Endothelial cell of hepatic sinusoid (primary cell): ENCODE data around the gene IGFALS.

ENCODE experiments used
- in situ Hi-C: cut with HindIII; loops from 2 replicates; pipeline ENCODE4 v1.10.0; 2017; ENCODE audit warnings: low sequenced_read_pairs

Gene IGFALS

DNA sequence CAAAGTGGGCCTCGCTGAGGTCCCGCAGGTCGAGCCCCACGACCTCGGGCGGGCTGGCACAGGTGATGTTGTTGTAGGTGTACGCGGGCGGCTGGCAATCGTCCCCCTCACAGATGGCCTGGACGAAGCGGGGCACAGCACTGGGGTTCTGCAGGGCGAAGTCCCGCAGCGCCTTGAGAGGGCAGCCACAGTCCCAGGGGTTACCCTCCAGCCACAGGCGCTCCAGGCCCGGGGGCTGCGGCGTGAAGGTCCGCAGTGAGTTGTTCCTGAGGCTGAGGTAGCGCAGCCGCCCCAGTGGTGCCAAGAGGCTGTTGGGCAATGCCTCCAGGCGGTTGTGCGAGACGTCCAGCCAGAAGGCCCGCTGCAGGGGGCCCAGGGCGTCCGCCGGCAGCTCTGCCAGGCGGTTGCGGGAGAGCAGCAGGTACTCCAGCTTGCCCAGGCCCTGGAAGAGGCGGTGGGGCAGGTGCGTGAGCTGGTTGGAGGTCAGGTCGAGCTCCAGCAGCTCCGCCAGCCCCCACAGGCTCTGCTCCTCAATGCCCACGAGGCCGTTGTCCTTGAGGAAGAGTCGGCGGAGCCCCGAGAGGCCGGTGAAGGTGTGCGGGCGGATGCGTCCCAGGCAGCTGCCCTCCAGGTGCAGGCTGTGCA lies 2.8 kb downstream of the IGFALS start:
- in situ Hi-C loops: no loop called here

DNA sequence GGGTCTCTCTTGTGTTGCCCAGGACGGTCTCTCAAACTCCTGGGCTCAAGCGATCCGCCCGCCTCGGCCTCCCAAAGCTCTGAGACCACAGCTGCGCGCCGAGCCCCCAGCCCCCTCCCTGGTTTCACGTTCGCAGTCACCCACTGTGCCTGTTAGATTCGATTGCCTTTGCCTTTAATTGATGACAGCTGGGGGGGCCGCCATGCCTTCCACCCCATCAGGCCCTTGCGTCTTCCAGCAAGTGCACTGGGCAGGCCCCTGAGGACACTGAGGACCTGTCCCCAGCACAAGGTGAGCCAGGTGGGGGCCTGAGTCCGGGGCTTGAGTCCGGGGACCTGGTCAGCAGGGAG lies 3.3 kb downstream of the IGFALS start:
- in situ Hi-C loops: no loop called here

DNA sequence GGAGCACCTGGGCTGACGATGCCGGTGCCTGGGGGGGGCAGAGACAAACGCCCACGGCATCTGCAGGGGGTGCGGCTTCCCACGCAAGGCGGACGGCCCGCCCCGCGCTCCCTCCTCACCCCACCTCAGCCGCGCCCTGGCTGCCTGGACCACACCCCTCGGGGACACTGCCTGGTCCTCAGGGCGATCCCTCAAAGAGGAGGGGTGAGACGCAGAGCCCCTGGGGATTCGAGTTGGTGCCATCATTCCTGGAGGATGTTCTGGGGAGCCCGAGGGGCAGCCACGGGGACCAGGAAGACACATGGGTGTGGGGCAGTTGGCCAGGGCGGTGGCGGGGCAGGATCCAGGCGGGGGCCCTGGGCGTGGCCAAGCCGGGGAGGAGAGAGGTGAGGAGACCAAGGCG lies 3.9 kb downstream of the IGFALS start:
- in situ Hi-C loops: no loop called here

DNA sequence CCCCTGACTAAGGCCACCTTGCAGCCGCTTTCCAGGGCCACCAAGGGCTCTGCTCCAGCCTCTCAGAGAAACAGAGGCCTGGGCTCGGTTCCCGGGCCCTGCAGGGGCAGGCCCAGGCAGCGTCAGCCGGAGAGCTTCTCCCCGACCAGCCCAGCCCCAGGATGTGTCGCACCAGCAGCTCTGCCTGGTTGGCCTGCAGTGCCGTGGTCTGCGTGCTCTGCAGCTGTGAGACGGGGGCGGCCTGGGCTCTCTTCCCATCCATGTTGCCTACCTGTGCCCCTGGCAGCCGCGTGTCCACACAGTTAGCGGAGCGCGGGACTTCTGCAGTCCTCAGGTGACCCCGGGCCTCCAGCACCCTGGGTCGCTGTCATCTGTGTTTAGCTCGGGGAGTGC lies 4.8 kb downstream of the IGFALS start:
- in situ Hi-C loops: no loop called here

DNA sequence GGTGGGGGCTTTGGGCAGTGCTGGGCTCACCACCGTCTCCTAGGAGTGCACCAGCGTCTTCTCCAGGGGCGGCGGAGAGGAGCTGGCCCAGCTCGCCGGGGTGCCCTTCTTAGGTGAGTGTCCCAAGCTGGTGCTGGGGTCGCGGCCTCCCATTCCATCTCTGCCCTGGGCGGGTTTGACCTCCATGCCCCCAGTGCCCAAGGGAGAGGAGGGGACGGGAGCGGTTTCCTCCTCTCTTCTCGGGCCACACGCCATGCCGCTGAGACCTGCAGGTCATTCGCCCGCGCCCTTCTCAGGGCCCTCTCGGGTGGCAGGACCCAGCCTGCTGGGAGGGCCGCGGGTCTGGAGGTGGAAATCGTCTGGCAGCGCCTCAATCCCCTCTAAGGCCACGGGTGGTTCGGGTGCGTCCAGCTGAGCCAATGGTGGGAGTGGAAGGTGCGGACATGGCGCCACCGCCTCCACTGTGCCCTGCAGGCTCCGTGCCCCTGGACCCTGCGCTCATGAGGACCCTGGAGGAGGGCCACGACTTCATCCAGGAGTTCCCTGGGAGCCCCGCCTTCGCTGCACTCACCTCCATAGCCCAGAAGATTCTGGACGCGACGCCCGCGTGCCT lies 5.3 kb downstream of the IGFALS start:
- in situ Hi-C loops: no loop called here

DNA sequence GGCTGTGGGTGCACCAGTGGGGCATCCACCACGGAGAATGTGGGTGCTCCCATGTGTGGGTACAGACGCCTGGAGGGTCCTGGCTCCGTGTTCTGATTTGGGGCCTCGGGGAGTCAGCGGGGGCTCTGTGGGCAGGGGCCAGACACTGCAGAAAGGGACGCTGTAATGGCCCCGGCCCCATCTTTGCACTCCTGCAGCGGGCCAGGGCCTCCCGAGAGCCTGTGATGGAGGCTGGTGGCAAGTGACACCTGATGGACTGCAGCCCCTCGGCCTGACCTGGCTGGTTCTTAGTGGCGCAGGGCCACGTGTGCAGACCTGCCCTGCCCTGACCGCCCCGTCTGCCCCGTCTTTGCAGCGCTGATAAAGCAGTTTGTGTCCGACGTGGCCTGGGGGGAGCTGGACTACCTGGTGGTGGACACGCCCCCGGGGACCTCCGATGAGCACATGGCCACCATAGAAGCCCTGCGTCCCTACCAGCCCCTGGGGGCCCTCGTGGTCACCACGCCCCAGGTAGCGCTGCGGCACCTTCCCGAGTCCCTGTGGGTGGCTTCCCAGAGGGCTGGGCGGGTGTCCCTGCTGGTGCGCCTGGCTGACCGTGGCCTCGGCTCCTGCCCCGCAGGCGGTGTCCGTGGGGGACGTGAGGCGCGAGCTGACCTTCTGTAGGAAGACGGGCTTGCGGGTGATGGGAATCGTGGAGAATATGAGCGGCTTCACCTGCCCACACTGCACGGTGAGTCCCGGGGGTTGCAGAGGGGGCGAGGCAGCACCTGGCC lies 6.0 kb downstream of the IGFALS start:
- in situ Hi-C loops: no loop called here

DNA sequence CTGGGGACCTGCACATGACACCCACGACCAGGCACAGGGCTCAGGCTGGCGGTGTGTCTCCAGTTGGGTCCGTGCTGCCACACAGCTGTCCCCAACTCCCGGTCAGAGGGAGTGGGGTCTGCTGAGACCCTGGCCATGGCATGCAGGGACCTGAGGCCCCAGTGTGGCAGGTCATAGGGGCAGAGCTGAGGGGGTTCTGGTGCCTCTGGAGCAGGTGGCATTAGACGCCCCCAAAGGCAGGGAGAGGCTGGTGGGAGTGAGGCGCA lies 6.5 kb downstream of the IGFALS start:
- in situ Hi-C loops: no loop called here

DNA sequence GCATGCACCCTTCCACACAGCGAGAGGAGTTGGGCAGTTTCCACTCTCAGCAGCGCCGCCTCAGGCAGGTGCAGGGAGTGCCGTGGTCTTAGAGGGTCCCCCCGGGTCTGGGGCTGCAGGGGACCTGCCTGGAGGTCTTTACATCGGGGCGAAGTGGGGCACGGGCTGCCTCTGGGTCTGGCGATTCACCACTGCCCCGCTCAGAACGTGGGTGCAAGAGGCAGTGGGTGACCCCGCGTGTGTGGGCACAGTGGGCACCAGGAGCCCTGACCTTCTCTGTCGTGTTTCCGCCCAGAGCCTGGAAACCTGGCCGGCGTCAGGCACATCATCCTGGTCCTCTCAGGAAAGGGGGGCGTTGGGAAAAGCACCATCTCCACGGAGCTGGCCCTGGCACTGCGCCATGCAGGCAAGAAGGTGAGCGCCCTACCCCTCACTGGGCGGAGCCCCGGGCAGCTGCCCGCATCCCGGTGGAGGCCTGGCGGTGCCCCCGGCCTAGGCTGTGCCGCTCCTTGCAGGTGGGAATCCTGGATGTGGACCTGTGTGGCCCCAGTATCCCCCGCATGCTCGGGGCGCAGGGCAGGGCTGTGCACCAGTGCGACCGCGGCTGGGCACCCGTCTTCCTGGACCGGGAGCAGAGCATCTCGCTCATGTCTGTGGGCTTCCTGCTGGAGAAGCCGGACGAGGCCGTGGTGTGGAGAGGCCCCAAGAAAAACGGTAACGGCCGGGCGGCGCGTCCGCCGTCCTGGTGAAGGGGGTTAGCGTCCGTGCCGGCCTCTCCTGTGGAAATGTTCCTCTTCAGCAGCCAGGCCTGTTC lies 7.1 kb downstream of the IGFALS start:
- in situ Hi-C loops: no loop called here

DNA sequence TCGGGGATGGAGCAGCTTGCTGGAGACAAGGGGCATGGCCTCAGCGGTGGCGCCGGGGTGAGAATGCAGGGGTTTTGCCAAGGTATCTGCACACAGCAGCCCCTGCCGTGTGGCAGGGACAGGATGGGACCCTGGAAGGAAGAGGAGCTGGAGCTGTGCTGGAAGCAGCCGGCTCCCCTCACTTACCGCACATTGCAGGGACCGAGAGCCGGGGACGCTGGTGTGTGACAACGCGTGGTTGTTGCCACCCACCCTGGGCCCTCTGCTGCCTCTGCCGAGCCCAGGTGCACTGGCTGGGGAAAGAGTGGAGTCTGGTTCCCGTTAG lies 7.7 kb downstream of the IGFALS start:
- in situ Hi-C loops: no loop called here

DNA sequence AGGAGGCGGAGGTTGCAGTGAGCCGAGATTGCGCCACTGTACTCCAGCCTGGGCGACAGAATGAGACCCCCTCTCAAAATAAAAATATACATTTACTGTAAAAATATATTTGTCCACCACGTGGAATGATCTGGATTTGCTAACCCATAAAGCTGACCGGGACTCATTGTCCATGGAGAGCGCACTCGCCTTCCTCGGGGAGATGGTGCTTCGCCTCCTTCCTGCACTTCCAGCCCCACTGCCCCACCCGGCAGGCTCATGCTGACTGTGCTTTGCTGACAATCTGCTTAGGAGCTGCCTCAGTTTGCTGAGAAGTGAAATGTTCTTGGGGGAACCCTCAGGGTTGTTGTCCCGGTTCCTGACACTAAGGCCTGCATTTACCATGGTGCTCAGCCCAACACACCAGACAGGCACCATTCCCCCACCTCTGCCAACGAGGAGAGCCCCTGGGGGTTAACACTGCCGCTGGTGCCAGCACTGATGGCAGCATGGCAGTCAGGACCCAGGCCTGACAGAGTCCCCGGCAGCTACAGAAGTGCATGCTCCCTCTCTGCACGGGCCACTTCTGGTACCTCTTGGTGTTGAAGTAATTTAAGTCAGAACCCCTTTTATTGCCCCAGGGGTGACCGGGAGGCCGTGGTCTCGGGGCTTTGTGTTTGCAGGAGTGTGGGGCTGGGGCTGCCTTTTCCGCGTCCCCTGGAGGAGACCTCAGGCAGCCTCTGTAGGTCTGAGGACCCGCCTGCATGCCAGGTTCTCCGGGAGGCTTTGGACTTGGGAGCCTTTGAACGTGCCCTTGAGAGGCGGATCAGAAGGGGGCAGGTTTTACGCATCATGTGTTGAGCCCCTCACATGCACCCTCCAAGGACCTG lies 8.3 kb downstream of the IGFALS start:
- in situ Hi-C loops: no loop called here

DNA sequence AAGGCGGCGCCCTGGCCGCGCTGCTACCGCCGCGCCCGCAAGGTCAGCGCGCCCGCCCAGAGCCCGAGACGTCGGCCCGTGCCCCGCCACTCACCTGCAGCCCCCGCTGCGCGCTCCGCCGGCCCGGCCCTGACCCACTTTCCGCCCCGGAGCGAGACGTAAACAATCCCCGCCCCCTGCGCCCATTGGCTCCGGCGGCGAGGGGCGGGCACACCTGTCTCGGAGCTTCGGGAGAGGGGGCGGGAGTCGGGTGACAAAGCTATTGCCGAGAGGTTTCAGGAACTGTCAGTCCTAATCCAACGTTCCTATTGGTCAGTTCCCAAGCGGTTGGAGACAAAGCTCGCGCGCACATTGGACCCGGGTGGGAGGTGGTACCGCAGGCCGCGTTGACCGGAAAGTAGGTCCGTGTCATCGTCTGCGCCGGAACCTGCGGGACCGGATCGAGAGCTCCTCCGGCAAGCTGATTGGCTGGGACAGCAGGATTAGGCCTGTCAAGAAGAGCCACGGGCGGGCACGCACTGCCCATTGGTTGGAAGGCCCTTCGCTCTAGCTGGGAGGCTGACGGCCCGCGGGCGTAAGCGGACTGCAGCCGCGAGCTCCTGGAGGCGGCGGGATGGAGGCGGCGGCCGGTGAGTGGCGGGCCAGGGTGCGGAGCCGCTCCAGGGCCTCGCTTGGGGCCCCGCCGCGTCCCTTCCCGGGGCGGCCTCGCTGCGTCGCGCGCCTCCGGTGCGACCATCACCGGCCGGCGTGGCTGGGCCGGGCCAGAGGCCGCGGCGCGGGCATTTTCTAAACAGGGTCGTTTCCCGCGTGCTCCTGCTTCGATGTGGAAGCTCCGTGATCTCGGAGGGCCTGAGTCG lies 10.9 kb downstream of the IGFALS start, which contains the start of the genes NUBP2 and SPSB3:
Gene NUBP2, plus strand, starts transcription at position 553 of the 857 bp plus-strand sequence. Its CDS starts 61 bp downstream, at position 614.
Gene SPSB3, minus strand, starts transcription at position 164 of the 857 bp plus-strand sequence. CDS start 1,088 bp downstream, outside the sequence.
- in situ Hi-C loops: no loop called here

DNA sequence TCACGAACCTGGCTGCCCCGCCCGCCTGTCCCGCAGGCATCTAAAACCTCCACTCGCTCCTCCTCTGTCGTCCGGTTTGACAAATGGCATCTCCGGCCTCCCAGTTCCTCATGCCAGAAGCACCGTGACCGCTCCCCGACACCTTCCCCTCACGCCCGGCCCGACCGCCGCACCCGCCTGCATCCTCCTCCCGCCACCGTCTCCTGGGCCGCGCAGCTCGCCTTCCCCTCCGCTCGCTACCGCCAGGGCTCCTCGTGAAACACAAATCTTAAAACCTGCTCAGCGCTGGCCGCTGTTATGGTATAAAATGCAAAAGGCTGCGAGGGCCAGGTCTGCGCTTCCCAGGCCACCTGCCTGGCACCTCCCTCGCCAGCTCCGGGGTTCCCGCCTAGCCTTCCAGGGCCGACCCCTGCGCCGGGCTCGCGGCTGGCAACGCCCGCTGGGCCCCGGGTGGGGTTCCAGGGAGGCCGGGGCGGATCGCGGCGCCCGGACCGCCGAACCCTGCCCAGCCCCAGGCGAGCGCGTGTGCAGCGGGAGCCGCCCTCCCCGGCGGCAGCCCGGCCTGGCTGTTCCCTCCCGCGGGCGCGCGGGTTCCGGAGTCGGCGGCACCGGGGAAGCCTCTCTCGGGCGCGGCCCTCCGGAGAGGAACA lies 11.6 kb downstream of the IGFALS start:
- in situ Hi-C loops: no loop called here

DNA sequence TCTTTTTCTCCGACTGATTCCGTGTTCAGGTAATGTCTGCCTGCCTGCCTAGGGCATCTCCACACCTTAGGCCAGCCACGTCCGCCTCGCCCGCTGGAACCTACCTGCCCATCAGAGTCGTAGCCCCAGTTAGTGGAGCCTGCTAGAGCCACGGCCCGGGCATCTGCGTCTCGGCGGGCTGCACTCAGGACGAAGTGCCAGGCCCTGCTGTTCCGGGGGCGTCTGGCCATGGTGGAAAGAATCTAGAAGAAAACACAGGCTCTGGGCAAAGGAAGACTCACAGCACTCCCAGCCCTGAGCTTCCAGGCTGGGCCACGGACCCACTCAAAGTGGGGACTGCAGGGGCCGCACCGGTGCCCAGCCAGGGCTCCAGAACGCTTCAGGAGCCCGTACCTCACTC lies 12.3 kb downstream of the IGFALS start:
- in situ Hi-C loops: no loop called here

DNA sequence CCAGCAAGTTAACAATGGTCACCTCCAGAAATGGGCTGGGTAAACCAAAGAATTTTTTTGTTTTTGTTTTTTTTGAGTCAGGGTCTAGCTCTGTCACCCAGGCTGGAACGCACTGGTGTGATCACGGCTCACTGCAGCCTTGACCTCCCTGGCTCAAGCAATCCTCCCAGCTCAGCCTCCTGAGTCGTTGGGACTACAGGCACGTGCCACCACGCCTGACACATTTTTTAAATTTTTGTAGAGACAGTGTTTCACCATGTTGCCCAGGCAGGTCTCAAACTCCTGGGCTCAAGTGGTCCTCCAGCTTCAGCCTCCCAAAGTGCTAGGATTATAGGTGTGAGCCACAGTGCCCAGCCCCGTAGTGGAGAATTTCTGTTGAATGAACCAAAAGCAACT lies 12.8 kb downstream of the IGFALS start:
- in situ Hi-C loops: no loop called here

DNA sequence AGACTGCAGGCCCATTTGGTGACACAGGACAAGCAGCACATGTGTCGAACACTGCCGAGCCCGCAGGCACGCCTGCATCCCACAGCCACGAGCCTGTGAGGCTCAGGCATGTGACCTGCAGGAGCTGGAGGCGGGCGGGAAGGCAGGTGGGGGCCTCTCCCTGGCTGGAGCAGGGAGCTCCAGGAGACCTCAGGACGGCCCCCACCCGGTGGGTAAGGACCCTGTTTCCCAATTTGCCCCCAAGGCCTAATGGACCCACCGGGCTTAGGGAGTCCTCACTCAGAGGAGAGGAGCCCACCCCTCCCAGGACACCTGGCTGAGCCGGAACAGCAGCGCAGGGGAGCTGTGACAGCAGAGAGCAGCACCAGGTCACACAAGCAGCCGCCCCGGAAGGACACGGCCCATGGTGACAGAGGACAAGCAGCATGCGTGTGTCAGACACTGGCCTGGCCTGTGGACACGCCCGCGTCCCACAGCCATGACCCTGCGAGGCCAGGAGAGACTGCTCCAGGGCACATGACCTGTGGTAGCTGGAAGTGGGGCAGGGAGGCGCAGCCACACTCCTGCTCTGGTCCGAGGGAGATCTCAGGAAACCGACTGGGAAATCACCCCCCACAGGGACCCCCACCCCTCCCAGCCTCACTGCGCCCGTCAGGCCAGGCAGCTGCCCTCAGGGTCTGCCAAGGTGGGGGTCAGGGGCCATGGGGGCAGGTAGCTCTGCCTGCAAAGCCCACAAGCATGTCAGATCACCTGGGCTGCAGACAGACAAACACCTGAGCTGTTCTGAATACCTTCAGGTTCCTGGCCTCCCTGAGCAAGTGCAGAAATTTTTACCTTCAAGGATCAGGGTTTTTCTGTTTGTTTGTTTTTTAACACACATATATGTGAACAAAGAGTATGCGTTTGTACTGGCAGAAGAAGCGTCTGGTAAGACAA lies 13.5 kb downstream of the IGFALS start:
- in situ Hi-C loops: no loop called here

DNA sequence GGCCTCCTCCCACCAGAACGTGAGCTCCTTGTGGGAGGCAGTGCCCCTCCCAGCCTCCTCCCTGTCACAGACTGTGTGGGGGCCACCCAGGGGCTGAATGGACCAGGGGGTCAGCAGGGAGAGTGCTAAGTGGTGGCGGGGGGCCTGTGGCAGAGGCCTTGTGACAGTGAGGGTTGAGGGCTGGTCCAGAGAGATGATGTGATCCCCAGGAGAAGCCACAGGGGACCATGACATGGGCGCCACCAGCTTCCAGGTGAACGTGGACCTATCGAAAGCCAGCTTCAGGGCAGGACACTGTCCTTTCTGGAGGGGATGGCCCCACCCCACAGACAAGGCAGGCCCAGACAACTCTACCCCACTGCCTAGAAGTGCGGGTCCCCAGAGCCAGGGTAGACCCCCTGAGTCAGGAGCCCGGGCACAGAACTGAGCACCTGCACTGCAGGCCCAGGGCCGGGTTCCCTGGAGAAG lies 14.2 kb downstream of the IGFALS start:
- in situ Hi-C loops: no loop called here

DNA sequence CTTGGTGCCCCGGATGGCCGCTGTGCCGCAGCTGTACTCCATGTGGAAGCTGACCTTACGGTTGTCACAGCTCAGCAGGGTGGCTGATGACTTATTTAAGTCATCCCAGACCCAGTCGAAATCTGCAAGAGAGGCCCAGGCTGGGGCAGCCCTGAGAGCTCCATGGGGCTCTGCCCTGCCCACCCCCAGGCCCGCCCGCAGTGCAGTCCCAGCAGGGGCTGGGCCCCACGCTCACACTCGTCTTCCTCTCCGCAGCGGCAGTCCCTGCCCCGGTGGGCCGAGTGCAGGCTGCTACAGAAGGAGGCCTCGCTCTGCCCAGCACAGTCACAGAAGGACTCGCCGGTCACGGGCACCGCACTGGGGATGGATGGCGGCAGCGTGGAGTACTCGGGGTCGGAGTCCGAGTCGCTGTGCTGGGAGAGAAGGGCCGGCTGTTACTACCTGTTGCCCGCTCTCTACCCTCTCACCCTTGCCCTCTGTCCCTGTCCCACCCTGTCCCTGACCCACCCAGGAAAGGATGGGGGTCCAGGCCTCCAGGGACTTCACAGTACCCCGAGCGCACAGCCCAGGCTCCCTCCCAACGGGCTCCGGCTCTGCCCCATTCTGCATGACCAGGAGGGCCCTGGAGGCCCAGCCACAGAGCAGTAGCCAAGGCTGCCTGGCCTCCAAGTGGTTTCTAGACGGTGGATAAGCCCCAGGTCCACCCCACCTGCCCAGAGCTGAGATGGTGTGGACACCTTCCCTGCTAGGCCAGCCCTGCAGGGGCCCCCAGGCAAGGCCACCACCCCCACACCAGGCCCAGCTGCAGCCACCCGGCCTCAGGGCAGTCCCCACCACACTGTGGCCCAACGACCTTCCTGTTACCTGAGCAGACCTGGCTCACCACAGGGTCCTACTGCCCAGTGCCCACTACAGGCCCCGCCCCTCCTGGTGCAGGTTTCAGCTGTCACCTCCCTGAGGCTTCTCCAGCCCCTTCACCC lies 15.0 kb downstream of the IGFALS start:
- in situ Hi-C loops: no loop called here
